ENCODE results near the gene RIT2. TPM values are rescaled to one million over a fixed set of nuclear protein-coding genes. Genes with fewer than 3 reads are reported as not detected.
"Not testable (repeated sequence)": the region's sequence is repeated elsewhere in the genome, so short reads cannot be mapped to it uniquely, and the experiment has no call there.

RIT2 gene
- total RNA-seq, 2 donors from 2014 or later = not detected

DNA sequence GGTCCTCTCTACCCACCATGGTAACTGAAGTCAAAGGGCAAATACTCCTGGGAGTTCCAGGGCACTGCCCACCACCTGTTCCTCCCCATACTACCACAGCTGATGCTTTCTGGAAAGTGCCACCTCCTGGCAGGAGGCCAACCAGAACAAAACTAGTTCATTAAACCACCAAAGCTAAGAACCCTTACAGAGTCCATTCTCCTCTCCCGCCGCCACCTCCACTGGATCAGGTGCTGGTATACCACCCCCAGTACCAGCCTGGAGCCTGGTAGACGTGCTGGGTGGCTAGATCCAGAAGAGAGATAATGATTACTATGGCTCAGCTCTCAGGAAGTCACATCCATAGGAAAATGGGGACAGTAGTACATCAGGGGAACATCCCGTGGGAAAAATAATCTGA lies 300.9 kb downstream of the RIT2 start:
- no peaks in the 10 kb centered on the region for H3K9me3 ChIP-seq
- no peak for DNase-seq (ENCODE audit: low spot score)
- H3K27me3 ChIP-seq = no peaks in the 10 kb centered on the region
- H3K4me1 ChIP-seq = no peaks in the 10 kb centered on the region
- no peak overlapping the region for H3K4me3 ChIP-seq
- TF ChIP-seq, protein P1, sequence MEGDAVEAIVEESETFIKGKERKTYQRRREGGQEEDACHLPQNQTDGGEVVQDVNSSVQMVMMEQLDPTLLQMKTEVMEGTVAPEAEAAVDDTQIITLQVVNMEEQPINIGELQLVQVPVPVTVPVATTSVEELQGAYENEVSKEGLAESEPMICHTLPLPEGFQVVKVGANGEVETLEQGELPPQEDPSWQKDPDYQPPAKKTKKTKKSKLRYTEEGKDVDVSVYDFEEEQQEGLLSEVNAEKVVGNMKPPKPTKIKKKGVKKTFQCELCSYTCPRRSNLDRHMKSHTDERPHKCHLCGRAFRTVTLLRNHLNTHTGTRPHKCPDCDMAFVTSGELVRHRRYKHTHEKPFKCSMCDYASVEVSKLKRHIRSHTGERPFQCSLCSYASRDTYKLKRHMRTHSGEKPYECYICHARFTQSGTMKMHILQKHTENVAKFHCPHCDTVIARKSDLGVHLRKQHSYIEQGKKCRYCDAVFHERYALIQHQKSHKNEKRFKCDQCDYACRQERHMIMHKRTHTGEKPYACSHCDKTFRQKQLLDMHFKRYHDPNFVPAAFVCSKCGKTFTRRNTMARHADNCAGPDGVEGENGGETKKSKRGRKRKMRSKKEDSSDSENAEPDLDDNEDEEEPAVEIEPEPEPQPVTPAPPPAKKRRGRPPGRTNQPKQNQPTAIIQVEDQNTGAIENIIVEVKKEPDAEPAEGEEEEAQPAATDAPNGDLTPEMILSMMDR (IDR thresholded peaks at IDR 0.05) = no peak
- H3K36me3 ChIP-seq = no peaks in the 10 kb centered on the region
- no peak overlapping the region for H3K27ac ChIP-seq

GRCh38 chr18:42814184-42814583 lies 301.3 kb downstream of the RIT2 start:
- Histone ChIP-seq H3K4me1 (no peaks in the 10 kb centered on the region), H3K36me3 (no peaks in the 10 kb centered on the region), H3K27ac (no peak overlapping the region), H3K27me3 (no peaks in the 10 kb centered on the region), H3K4me3 (no peak overlapping the region), H3K9me3 (no peaks in the 10 kb centered on the region)
- TF ChIP-seq, protein P1 (IDR thresholded peaks at IDR 0.05) = no peak
- DNase-seq (ENCODE audit: low spot score) = no peak

GRCh38 chr18:42813570-42813969 lies 301.9 kb downstream of the RIT2 start:
- Histone ChIP-seq H3K27ac (no peak overlapping the region), H3K4me3 (no peak overlapping the region), H3K4me1 (no peaks in the 10 kb centered on the region), H3K9me3 (no peaks in the 10 kb centered on the region), H3K36me3 (no peaks in the 10 kb centered on the region), H3K27me3 (no peaks in the 10 kb centered on the region)
- no peak for DNase-seq (ENCODE audit: low spot score)
- TF ChIP-seq, protein P1 (IDR thresholded peaks at IDR 0.05) = no peak

DNA sequence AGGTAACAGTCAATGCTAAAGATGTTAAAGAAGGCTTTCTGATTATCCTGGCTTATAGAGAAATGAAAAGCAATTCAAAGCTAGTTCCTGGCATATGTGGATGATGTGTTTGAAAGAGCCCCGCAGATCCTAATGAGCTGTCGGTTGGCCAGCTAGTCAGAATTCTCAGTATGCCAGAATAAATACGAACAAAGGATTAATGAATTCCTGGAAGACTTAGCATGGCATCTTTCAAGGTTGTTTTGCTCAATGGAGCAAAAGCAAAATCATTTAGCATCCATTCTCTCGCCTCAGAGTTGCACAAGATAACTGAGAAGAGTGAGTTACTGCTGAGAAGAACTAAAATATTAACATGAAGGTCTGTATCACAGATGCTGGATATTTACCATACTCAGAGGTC lies 307.6 kb downstream of the RIT2 start:
- H3K9me3 ChIP-seq = no peaks in the 10 kb centered on the region
- TF ChIP-seq, protein P1 (IDR thresholded peaks at IDR 0.05) = no peak
- H3K4me1 ChIP-seq = no peaks in the 10 kb centered on the region
- no peak for DNase-seq (ENCODE audit: low spot score)
- no peak overlapping the region for H3K27ac ChIP-seq
- H3K27me3 ChIP-seq = no peaks in the 10 kb centered on the region
- no peaks in the 10 kb centered on the region for H3K36me3 ChIP-seq
- no peak overlapping the region for H3K4me3 ChIP-seq

DNA sequence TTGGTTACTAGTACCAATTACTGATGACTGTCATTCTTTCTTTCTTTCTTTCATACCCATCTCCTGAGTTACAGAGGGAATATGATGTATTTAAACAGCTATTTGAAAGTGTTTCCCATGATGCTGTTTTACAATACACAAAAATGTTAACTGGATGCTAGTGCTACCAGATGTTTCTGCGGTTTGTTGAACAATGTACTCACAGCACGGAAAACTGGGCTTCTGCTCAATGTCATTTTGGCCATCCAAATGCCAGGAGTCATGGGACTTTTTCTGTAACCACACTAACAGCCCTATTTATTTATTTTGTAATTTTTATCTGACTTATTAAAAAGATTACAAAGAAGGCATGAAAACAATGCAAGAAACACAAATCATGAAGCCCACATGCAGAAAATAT lies 313.8 kb downstream of the RIT2 start:
- Histone ChIP-seq H3K4me1 (no peaks in the 10 kb centered on the region), H3K9me3 (no peaks in the 10 kb centered on the region), H3K36me3 (no peaks in the 10 kb centered on the region), H3K4me3 (no peak overlapping the region), H3K27ac (no peak overlapping the region), H3K27me3 (no peaks in the 10 kb centered on the region)
- TF ChIP-seq, protein P1 (IDR thresholded peaks at IDR 0.05) = no peak
- DNase-seq (ENCODE audit: low spot score) = no peak

DNA sequence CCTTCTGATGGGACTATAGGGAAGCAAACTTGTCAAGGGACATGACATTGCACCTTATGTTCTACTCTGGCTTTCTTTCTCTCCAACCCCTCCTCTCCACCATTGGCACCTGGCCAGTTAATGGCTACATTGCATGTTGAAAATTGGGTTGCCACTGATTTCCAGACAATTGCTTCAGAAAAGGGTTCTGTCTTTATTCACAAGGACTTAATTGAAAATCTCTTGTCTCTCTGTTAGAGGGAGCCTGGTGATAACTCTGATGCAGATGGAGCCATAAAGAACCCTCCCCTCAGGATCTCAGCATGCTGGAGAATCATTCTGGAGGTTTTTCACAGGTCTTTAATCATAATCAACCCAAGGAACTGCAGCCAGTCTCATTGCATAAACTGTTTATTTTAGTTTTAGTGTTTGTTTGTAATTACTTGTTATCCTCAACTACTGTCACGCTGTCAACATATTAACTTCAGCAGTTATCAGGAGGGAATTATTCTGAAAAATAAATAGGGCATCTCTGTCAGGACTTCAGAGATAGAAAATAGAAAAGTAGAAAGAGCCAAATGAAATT lies 316.8 kb downstream of the RIT2 start:
- DNase-seq (ENCODE audit: low spot score) = no peak
- no peaks in the 10 kb centered on the region for H3K36me3 ChIP-seq
- no peaks in the 10 kb centered on the region for H3K4me1 ChIP-seq
- H3K9me3 ChIP-seq = no peaks in the 10 kb centered on the region
- TF ChIP-seq, protein P1 (IDR thresholded peaks at IDR 0.05) = no peak
- no peak overlapping the region for H3K4me3 ChIP-seq
- no peak overlapping the region for H3K27ac ChIP-seq
- H3K27me3 ChIP-seq = no peaks in the 10 kb centered on the region

GRCh38 chr18:42795213-42795789 lies 320.2 kb downstream of the RIT2 start:
- not testable (repeated sequence) for H3K27ac ChIP-seq; DNase-seq (ENCODE audit: low spot score); H3K4me1 ChIP-seq; H3K9me3 ChIP-seq; H3K36me3 ChIP-seq; H3K27me3 ChIP-seq; H3K4me3 ChIP-seq
